GM13977 (cell line): ENCODE results near the gene PBX4.

Experiments
- DNase-seq: peaks from one replicate; pipeline ENCODE4 v3.0.0; 2012; ENCODE audit warnings: low spot score
- in situ Hi-C: fragments of 300-500 bp; cut with MboI; formaldehyde crosslinking; loops from one replicate; pipeline ENCODE4 v1.12.0; 2022; ENCODE audit warnings: low sequenced_read_pairs, low pct_unique_long_range_greater_than_20kb, mixed read lengths, inconsistent platforms; ENCODE audit not compliant: unreplicated experiment
- TF ChIP-seq, protein P1 (sequence below): IDR thresholded peaks from 2 replicates; pipeline ENCODE4 v1.5.1; 2012; ENCODE audit warnings: mild to moderate bottlenecking, control low read depth; ENCODE audit not compliant: insufficient read depth; ENCODE audit errors: extremely low read depth, missing control alignments

Gene PBX4

DNA sequence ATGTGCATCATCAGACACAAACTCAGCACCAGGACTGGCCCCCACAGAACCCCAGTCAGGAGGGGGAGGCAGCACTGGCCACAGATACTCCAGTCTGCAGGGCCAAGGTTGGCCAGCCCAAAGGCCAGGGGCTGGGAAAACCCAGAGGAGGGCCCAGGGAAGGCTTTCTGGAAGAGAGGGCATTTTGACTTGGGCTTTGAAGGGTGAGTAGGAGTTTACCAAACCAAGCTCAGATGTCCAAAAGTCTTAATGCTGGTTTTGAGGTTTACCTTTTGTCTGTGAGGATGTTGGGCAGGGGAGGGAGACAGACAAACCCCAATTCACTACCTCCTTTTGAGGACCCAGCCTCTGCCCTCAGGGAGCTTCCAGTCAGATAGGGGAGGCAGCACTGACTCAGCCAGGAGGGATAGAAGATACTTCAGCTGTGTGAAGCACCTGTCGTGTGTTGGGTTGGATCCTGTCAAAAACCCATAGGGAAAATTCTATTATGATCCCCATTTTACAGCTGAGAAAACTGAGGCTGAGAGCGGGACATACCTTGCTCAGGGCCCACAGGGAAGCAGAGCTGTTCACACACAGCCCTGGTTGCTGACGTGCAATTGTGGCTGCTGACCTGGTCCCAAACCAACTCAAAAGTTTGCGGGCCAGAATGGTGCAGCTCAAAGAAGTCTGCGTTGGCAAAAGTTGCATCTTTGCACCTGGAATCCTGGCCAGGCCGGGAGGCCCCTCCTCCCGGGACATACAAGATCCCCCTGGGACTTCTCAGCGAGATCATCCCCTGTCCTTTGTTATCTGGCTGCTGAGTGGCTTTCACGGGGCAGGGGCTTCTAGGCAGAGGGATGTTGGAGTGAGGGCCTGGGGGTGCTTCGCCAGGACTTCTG lies 67.3 kb downstream of the PBX4 start:
- in situ Hi-C loops: no loop called here
- no peak for DNase-seq

DNA sequence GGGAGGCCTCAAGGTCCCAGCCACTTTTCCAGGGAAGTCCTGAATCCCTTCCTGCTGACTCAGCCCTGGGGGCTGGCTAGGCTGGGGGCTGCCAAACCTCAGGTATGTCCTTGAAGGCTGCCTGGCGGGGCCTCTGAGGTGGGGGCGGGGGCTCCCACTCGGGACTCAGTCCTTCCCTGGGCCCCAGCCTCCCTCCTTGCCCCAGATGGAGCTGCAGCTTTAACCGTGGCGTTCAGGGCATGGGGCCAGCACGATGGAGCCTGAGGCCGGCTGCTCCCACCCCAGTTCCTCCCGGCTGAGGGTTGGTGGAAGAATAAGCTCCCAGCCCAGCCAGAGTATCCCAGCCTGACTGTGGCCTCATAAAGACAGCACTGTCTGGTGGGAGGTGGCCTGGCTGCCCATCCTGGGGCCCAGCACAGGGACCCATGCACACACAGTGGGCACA lies 68.0 kb downstream of the PBX4 start:
- in situ Hi-C loops: no loop called here
- DNase-seq: no peak
- TF ChIP-seq, protein P1, sequence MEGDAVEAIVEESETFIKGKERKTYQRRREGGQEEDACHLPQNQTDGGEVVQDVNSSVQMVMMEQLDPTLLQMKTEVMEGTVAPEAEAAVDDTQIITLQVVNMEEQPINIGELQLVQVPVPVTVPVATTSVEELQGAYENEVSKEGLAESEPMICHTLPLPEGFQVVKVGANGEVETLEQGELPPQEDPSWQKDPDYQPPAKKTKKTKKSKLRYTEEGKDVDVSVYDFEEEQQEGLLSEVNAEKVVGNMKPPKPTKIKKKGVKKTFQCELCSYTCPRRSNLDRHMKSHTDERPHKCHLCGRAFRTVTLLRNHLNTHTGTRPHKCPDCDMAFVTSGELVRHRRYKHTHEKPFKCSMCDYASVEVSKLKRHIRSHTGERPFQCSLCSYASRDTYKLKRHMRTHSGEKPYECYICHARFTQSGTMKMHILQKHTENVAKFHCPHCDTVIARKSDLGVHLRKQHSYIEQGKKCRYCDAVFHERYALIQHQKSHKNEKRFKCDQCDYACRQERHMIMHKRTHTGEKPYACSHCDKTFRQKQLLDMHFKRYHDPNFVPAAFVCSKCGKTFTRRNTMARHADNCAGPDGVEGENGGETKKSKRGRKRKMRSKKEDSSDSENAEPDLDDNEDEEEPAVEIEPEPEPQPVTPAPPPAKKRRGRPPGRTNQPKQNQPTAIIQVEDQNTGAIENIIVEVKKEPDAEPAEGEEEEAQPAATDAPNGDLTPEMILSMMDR: no peak

More for the DNA sequence above, 67.3 kb downstream of the PBX4 start:
- TF ChIP-seq, protein P1: no peak

DNA sequence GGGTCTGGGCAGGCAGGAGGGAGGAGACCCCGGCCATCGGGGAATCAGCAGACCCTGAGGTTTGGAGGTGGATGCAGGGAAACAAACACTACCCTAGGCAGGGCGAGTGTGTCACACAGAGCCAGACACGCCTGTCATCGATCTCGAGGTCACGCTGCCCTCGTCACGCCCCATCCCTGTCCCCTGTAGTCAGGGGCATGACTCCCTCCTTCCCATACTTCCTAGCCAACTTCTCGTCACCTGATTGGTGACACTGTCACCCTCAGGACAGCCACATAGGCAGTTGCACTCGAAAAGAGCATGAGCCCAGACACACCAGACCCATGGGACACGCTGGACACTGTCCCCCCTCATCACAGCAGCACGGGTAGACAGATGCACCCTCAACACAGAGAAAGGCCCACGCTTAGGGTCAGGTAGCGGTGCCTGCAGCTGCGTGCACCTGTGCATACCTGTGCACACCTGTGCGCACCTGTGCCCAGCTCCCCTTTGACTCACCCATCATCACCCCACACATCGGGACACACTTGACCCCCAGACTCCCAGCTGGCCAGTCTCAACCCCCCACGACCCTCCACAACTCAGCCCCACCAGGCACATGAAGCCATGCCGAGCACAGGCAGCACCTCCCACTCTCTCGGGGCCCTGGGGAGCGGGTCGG lies 68.6 kb downstream of the PBX4 start:
- in situ Hi-C loops: loop anchor here (25.0 kb wide), 2 partner anchors 412 to 687 kb away; no protein-coding TSS in a partner anchor
- TF ChIP-seq, protein P1: no peak
- no peak for DNase-seq

DNA sequence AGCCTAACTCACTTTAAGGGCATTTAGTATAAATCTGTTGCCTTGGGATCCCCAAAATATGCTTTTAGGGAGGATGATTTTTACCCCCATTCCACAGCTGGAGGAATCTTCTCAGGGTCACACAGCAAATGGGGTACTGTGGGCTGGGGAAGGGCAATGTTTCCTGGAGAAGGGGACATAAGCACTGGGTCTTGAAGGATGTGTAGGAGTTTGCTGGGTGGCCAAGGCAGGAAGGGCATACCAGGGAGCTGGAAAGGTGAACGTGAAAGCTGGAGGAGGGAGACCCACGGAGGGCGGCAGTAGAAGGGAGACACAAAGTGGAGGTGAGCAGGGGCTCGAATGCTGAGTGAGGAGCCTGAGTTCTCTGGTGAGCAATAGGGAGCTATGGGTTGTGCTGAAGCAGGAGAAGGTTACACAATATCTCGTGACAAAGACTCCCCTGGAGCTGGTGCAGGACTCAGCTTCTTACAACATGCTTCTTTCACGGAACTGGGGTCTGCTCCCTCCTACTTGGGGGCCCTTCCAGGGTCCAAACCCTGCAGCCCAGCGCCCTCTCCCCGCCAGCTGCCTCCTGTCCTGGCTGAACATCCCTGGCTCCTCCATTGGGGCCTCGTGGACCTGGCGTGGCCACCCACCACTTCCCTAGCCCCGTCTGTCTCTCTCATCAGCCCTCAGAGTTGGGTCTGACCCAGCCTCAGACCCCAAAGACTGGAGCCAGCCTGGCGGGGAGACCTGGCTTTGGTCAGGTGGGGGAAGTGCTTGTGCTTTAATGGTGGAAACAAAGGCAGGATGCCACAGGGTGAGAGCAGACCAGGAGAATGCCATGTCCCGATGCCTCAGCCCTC lies 69.3 kb downstream of the PBX4 start:
- no peak for DNase-seq
- TF ChIP-seq, protein P1: no peak
- in situ Hi-C loops: loop anchor here (25.0 kb wide), 2 partner anchors 413 to 688 kb away; no protein-coding TSS in a partner anchor

DNA sequence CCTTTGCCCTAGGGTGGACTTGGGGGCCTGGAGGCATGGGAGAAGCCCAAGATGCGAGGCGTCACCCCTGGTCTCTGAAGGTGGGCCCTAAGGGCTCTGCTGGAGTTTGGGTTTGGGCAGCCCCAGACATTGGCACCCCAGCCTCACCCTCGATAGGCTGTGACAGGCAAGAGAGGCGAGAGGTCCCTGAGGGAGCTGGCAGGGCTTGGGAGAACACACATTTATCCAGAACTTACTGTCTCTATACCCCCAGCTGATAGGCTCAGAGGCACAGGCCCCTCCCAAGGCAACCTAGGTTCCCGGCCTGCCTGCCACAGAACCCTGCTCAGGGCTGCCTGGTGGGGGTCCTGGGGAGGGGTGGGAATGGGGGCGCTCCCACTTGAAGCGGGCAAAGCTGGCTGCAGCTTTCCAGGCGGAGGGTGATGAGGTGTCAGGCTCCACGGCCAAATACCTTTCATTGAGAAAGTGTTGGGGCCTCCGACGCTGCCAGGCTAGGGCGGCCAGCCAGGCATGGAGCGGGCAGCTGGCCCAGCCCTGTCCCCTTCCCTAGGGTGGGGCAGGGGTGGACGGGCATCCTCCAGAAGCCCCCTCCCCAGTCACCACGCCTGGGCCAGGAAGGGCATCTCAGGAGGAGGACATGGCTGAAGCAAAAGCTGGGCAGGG lies 70.7 kb downstream of the PBX4 start:
- TF ChIP-seq, protein P1: no peak
- in situ Hi-C loops: loop anchor here (25.0 kb wide), 2 partner anchors 414 to 689 kb away; no protein-coding TSS in a partner anchor
- DNase-seq: no peak
